GM12872 (cell line): ENCODE measurements around the gene ARRDC2.

Experiments
- CTCF ChIP-seq: IDR thresholded peaks from 3 replicates; pipeline ENCODE4 v1.5.1; 2011; ENCODE audit warnings: low read depth, mild to moderate bottlenecking, low read length, moderate library complexity; ENCODE audit not compliant: insufficient read depth

ARRDC2 gene

GRCh38 chr19:18007917-18008673 is at the start of gene ARRDC2:
Gene ARRDC2, plus strand, starts transcription at chr19:18008170. Its CDS starts 141 bp downstream, at chr19:18008311.
- no peak for TF ChIP-seq CTCF

- no peak for TF ChIP-seq CTCF
These were observed 43.9 kb upstream of the ARRDC2 start for GRCh38 chr19:17963936-17964691.

GRCh38 chr19:17965370-17966128 is 42.4 kb upstream of the ARRDC2 start:
- no peak for TF ChIP-seq CTCF

GRCh38 chr19:17966129-17966483 is 41.9 kb upstream of the ARRDC2 start:
- TF ChIP-seq CTCF, result no peak

GRCh38 chr19:17966550-17967256 is 41.3 kb upstream of the ARRDC2 start, which contains the start of gene KCNN1:
Gene KCNN1, plus strand, starts transcription at chr19:17967107. Its CDS starts 6,782 bp downstream, at chr19:17973889.
- no peak for TF ChIP-seq CTCF

- TF ChIP-seq CTCF, result no peak
These were observed 40.5 kb upstream of the ARRDC2 start for GRCh38 chr19:17967257-17968051.
